ENCODE data around the gene FDXR.
A peak's percentile ranks its signal among the peaks of the same experiment; 100 is the strongest.

FDXR gene

GRCh38 chr17:74833501-74834377, 39.1 kb downstream of the FDXR start:
- Mint-ChIP-seq H3K4me1 (peaks cover 77% of the 10 kb centered on the region), H3K9me3 (no peaks in the 10 kb centered on the region), H3K4me3 (peak overlapping the region; percentile 60), H3K27me3 (ENCODE audit: low read depth, poor library complexity) (peaks cover 11% of the 10 kb centered on the region), H3K36me3 (ENCODE audit: low read depth) (peaks cover 36% of the 10 kb centered on the region), H3K27ac (peak overlapping the region; percentile 4)
- peak; percentile 76 for DNase-seq
- no peak for TF ChIP-seq CTCF (IDR thresholded peaks at IDR 0.05)

- no peak for TF ChIP-seq CTCF (IDR thresholded peaks at IDR 0.05)
- H3K4me1 Mint-ChIP-seq, result peaks cover 75% of the 10 kb centered on the region
- peak overlapping the region; percentile 59 for H3K27ac Mint-ChIP-seq
- H3K27me3 Mint-ChIP-seq (ENCODE audit: low read depth, poor library complexity), result peaks cover 14% of the 10 kb centered on the region
- H3K9me3 Mint-ChIP-seq, result no peaks in the 10 kb centered on the region
- H3K4me3 Mint-ChIP-seq, result no peak overlapping the region
- DNase-seq, result no peak
- peaks cover 30% of the 10 kb centered on the region for H3K36me3 Mint-ChIP-seq (ENCODE audit: low read depth)
Measured at GRCh38 chr17:74832421-74832820, 40.4 kb downstream of the FDXR start.

- no peak overlapping the region for H3K4me3 Mint-ChIP-seq
- peaks cover 26% of the 10 kb centered on the region for H3K36me3 Mint-ChIP-seq (ENCODE audit: low read depth)
- peak overlapping the region; percentile 59 for H3K27ac Mint-ChIP-seq
- H3K9me3 Mint-ChIP-seq, result no peaks in the 10 kb centered on the region
- TF ChIP-seq CTCF (IDR thresholded peaks at IDR 0.05), result no peak
- peaks cover 17% of the 10 kb centered on the region for H3K27me3 Mint-ChIP-seq (ENCODE audit: low read depth, poor library complexity)
- no peak for DNase-seq
- H3K4me1 Mint-ChIP-seq, result peaks cover 76% of the 10 kb centered on the region
Measured at GRCh38 chr17:74831444-74832146, 41.2 kb downstream of the FDXR start.

- Mint-ChIP-seq H3K36me3 (ENCODE audit: low read depth) (peaks cover 20% of the 10 kb centered on the region), H3K4me3 (no peak overlapping the region), H3K4me1 (peaks cover 75% of the 10 kb centered on the region), H3K9me3 (no peaks in the 10 kb centered on the region), H3K27me3 (ENCODE audit: low read depth, poor library complexity) (peaks cover 17% of the 10 kb centered on the region), H3K27ac (no peak overlapping the region)
- no peak for TF ChIP-seq CTCF (IDR thresholded peaks at IDR 0.05)
- DNase-seq, result no peak
Measured at GRCh38 chr17:74830861-74831260, 41.9 kb downstream of the FDXR start.

GRCh38 chr17:74827800-74828199, 45.0 kb downstream of the FDXR start:
- peaks cover 20% of the 10 kb centered on the region for H3K36me3 Mint-ChIP-seq (ENCODE audit: low read depth)

More at GRCh38 chr17:74827800-74828199, 45.0 kb downstream of the FDXR start:
- no peak for DNase-seq
- H3K27ac Mint-ChIP-seq, result peak overlapping the region; percentile 32
- H3K9me3 Mint-ChIP-seq, result no peaks in the 10 kb centered on the region
- peaks cover 9% of the 10 kb centered on the region for H3K27me3 Mint-ChIP-seq (ENCODE audit: low read depth, poor library complexity)
- peaks cover 71% of the 10 kb centered on the region for H3K4me1 Mint-ChIP-seq
- peak overlapping the region; percentile 13 for H3K4me3 Mint-ChIP-seq
- TF ChIP-seq CTCF (IDR thresholded peaks at IDR 0.05), result no peak
